Measurements from ENCODE around the gene FHL1.
"Not testable (repeated sequence)": the region's sequence is repeated elsewhere in the genome, so short reads cannot be mapped to it uniquely, and the experiment has no call there.

DNA sequence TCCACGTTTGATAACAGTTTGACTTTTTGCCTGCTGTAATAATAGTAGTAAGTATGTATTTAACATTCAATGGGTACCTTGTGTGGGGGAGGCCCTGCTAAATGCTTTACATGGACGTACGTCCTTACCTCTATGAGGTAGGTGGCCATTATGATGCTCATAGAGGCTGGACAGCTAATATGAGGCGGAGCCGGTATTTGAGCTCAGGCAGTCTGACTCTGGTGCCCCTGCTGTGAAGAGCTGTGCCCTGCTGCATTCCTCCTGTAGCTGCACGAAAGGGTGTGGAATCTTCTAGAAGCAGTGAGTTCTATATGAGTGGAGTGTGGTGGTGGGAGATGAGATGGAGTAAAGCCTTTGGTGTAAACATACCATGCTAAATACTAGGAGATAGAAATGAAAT, 20.7 kb downstream of the FHL1 start:
- not testable (repeated sequence) for TF ChIP-seq CTCF, POLR2A (IDR thresholded peaks at IDR 0.05)

All from lower leg skin (tissue), 3 donors.